ENCODE results near the gene GNG12. TPM values are rescaled to one million over a fixed set of nuclear protein-coding genes. Genes with fewer than 3 reads are reported as not detected.

The GNG12 gene
- total RNA-seq, 4 donors from 2014 or later, result 17.9 to 24.5 (median 22.1) TPM

- H3K4me3 ChIP-seq, result no peak overlapping the region
- in situ Hi-C loops (cut with MboI; ENCODE audit: low sequenced_read_pairs in 4 of 4) (no loop called here), intact Hi-C loops (cut with DNase I; ENCODE audit: low total_unique reads) (no loop called here)
- no peaks in the 10 kb centered on the region for H3K27me3 ChIP-seq
- DNase-seq (peak in 1 of 2 donors; percentile 41), ATAC-seq (peak; percentile 53 to 72)
- H3K9me3 ChIP-seq, result no peaks in the 10 kb centered on the region
- TF ChIP-seq, protein P1, sequence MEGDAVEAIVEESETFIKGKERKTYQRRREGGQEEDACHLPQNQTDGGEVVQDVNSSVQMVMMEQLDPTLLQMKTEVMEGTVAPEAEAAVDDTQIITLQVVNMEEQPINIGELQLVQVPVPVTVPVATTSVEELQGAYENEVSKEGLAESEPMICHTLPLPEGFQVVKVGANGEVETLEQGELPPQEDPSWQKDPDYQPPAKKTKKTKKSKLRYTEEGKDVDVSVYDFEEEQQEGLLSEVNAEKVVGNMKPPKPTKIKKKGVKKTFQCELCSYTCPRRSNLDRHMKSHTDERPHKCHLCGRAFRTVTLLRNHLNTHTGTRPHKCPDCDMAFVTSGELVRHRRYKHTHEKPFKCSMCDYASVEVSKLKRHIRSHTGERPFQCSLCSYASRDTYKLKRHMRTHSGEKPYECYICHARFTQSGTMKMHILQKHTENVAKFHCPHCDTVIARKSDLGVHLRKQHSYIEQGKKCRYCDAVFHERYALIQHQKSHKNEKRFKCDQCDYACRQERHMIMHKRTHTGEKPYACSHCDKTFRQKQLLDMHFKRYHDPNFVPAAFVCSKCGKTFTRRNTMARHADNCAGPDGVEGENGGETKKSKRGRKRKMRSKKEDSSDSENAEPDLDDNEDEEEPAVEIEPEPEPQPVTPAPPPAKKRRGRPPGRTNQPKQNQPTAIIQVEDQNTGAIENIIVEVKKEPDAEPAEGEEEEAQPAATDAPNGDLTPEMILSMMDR (IDR thresholded peaks at IDR 0.05 in 4 of 5, conservative IDR thresholded peaks at IDR 0.05 in 1 of 5), result no peak
- TF ChIP-seq POLR2A (IDR thresholded peaks at IDR 0.05), result no peak
- H3K4me1 ChIP-seq, result peaks cover 4 to 14% of the 10 kb centered on the region in 2 donors
- no peak overlapping the region for H3K27ac ChIP-seq
- H3K36me3 ChIP-seq, result no peaks in the 10 kb centered on the region
Observed at GRCh38 chr1:67791686-67792085, 41.6 kb downstream of the GNG12 start.

DNA sequence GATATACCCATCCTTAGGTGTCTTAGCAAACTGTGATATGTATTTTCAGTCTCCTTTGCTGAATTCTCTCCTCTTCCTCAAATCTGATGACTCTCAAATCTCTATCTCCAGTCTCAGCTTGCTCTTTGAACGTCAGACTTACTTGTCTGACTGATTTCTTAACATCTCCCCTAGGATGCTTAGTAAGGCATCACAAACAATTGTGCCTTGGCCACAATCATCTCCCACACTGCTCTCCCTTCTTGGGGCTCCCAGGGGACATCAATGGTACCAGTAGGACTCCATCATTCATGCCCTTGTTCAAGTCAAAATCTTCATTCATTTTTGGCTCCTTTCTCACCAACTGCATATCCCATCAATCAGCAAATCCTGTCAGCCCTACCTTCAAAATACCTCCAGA lies 42.0 kb downstream of the GNG12 start:
- Histone ChIP-seq H3K4me3 (no peak overlapping the region), H3K9me3 (no peaks in the 10 kb centered on the region), H3K27ac (no peak overlapping the region), H3K36me3 (no peaks in the 10 kb centered on the region), H3K27me3 (no peaks in the 10 kb centered on the region), H3K4me1 (peaks cover 4 to 10% of the 10 kb centered on the region in 2 donors)
- intact Hi-C loops (cut with DNase I; ENCODE audit: low total_unique reads) (no loop called here), in situ Hi-C loops (cut with MboI; ENCODE audit: low sequenced_read_pairs in 4 of 4) (no loop called here)
- no peak for TF ChIP-seq POLR2A (IDR thresholded peaks at IDR 0.05)
- TF ChIP-seq, protein P1 (IDR thresholded peaks at IDR 0.05 in 4 of 5, conservative IDR thresholded peaks at IDR 0.05 in 1 of 5), result no peak
- ATAC-seq (no peak), DNase-seq (no peak)

DNA sequence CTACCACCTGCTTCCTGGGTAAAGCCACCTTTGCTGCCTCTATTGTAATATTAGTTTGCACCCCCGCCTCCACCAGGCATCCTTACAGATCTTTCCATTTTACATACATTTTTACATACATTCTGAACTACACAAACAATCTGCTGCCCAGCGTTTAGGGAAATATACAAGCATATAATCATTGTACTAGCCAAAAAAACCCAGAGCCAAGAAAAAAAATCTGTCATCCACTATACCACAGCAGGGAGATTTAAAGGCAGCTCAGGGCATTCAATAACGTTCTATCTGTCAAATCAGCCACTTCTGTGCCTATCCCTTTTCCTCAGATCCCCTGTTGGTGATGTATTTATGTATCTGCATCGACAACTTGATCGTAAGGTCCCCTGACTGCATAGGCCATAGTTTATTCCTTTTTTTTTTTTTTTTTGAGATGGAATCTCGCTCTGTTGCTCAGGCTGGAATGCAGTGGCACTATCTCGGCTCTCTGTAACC lies 43.0 kb downstream of the GNG12 start:
- peaks cover 4 to 10% of the 10 kb centered on the region in 2 donors for H3K4me1 ChIP-seq
- no peak overlapping the region for H3K4me3 ChIP-seq
- TF ChIP-seq, protein P1 (IDR thresholded peaks at IDR 0.05 in 4 of 5, conservative IDR thresholded peaks at IDR 0.05 in 1 of 5), result no peak
- TF ChIP-seq POLR2A (IDR thresholded peaks at IDR 0.05), result no peak
- intact Hi-C loops (cut with DNase I; ENCODE audit: low total_unique reads), result no loop called here
- no peak for ATAC-seq
- no peaks in the 10 kb centered on the region for H3K36me3 ChIP-seq
- H3K27ac ChIP-seq, result no peak overlapping the region
- DNase-seq, result no peak
- in situ Hi-C loops (cut with MboI; ENCODE audit: low sequenced_read_pairs in 4 of 4), result no loop called here
- H3K9me3 ChIP-seq, result no peaks in the 10 kb centered on the region
- H3K27me3 ChIP-seq, result no peaks in the 10 kb centered on the region

DNA sequence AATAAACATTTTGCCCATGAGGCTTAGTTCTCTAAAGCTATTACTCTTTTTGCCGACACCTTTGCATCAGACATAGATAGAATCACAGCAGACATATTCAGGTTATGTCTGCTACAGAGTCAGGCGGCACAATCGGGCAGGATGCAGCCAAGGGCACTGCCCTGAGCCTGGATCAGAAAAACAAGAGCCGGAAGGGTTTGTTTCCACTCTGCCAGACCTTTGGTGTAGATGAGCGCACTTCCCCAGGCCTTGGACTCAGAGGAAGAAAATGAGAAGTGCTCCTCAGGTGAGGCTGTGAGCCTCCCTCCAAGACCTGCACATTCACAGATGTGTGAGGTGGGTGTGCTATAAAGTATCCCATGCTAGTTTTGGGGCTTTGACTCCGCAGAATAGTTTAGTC lies 43.7 kb downstream of the GNG12 start:
- in situ Hi-C loops (cut with MboI; ENCODE audit: low sequenced_read_pairs in 4 of 4), result no loop called here
- H3K27me3 ChIP-seq, result no peaks in the 10 kb centered on the region
- DNase-seq (no peak), ATAC-seq (no peak)
- H3K4me3 ChIP-seq, result no peak overlapping the region
- no peaks in the 10 kb centered on the region for H3K9me3 ChIP-seq
- H3K4me1 ChIP-seq, result peaks cover 4 to 10% of the 10 kb centered on the region in 2 donors
- TF ChIP-seq POLR2A (IDR thresholded peaks at IDR 0.05), result no peak
- TF ChIP-seq, protein P1 (IDR thresholded peaks at IDR 0.05 in 4 of 5, conservative IDR thresholded peaks at IDR 0.05 in 1 of 5), result no peak
- intact Hi-C loops (cut with DNase I; ENCODE audit: low total_unique reads), result no loop called here
- no peak overlapping the region for H3K27ac ChIP-seq
- no peaks in the 10 kb centered on the region for H3K36me3 ChIP-seq

- in situ Hi-C loops (cut with MboI; ENCODE audit: low sequenced_read_pairs in 4 of 4), result no loop called here
Observed at GRCh38 chr1:67788904-67789303, 44.4 kb downstream of the GNG12 start.

More at GRCh38 chr1:67788904-67789303, 44.4 kb downstream of the GNG12 start:
- Histone ChIP-seq H3K36me3 (no peaks in the 10 kb centered on the region), H3K4me3 (no peak overlapping the region), H3K9me3 (no peaks in the 10 kb centered on the region), H3K27me3 (no peaks in the 10 kb centered on the region), H3K4me1 (peaks cover 3 to 10% of the 10 kb centered on the region in 2 donors), H3K27ac (no peak overlapping the region)
- TF ChIP-seq POLR2A (IDR thresholded peaks at IDR 0.05), result no peak
- ATAC-seq (no peak), DNase-seq (no peak)
- intact Hi-C loops (cut with DNase I; ENCODE audit: low total_unique reads), result no loop called here
